GM12878 (cell line): ENCODE measurements around the gene RBM48. TPM values are rescaled to one million over a fixed set of nuclear protein-coding genes. Genes with fewer than 3 reads are reported as not detected.

Experiments
- ATAC-seq: fragments of 200-7000 bp; cut with Tn5 transposase; 3 replicates; pipeline ENCODE4 v1.9.1; 2020; ENCODE audit warnings: mild to moderate bottlenecking, moderate library complexity
- BruUV-seq: library from RNA; stranded (reverse); fragments of 400-500 nt; replicated peaks from 2 replicates; lab custom pipeline; 2021; lab: Mats Ljungman, UMichigan
- CTCF ChIA-PET: fragments of 300-600 bp; sonication (Branson Sonifier 250); formaldehyde crosslinking; extraction: SDS; loops from one replicate; lab custom pipeline; 2021; ENCODE audit warnings: inconsistent platforms; lab: Yijun Ruan, JAX
- POLR2A ChIA-PET: fragments of 350-600 bp; formaldehyde crosslinking; extraction: SDS; loops from one replicate; lab custom pipeline; 2021; ENCODE audit warnings: inconsistent platforms; lab: Charles Lee
- RAD21 ChIA-PET: fragments of 300-600 bp; sonication (Branson Sonifier 250); formaldehyde crosslinking; loops from one replicate; lab custom pipeline; 2023; ENCODE audit warnings: antibody characterized with exemption; ENCODE audit not compliant: unreplicated experiment; lab: Charles Lee
- SMC1A ChIA-PET: fragments of 300-600 bp; sonication (Branson Sonifier 250); formaldehyde crosslinking; loops from one replicate; lab custom pipeline; 2023; ENCODE audit not compliant: unreplicated experiment, uncharacterized antibody; lab: Charles Lee
- DNase-seq: peaks from one replicate; pipeline ENCODE4 v3.0.0-alpha.2; 2011; ENCODE audit warnings: low read depth, low spot score
- FAIRE-seq: peaks from 3 replicates; lab custom pipeline; 2011; peaks lifted over from hg19 to GRCh38; lab: Jason Lieb, UNC
- H2AFZ ChIP-seq: 2 replicates; pipeline ENCODE4 v1.6.0; 2011; ENCODE audit warnings: low read depth, low read length, control low read depth; ENCODE audit not compliant: control insufficient read depth
- H3K27ac ChIP-seq: 2 replicates; pipeline ENCODE4 v1.5.1; 2011; ENCODE audit warnings: control low read depth; ENCODE audit not compliant: control insufficient read depth, insufficient read depth
- H3K27me3 ChIP-seq, 2 experiments: replicated peaks in 1 of 2; 2 replicates each; pipeline versions ENCODE4 v1.6.0 to v1.6.1; 2011; ENCODE audit warnings: low read length in 1 of 2; ENCODE audit not compliant: control insufficient read depth in 2 of 2, insufficient read depth in 2 of 2
- H3K36me3 ChIP-seq, 2 experiments: 2 replicates each; pipeline ENCODE4 v1.5.1; 2011; ENCODE audit warnings: low read length in 1 of 2; ENCODE audit not compliant: control insufficient read depth in 2 of 2, insufficient read depth in 2 of 2
- H3K4me1 ChIP-seq: 2 replicates; pipeline ENCODE4 v1.6.1; 2011; ENCODE audit warnings: mild to moderate bottlenecking, low read length, moderate library complexity, mixed read lengths; ENCODE audit not compliant: control insufficient read depth, insufficient read depth
- H3K4me2 ChIP-seq: 2 replicates; pipeline ENCODE4 v1.6.0; 2011; ENCODE audit warnings: control low read depth; ENCODE audit not compliant: control insufficient read depth, insufficient read depth
- H3K4me3 ChIP-seq: fragments of 200-600 bp; sonication (generic); 2 replicates; pipeline ENCODE4 v1.5.1; 2016
- H3K79me2 ChIP-seq: 2 replicates; pipeline ENCODE4 v1.6.0; 2011; ENCODE audit warnings: low read length; ENCODE audit not compliant: control insufficient read depth, insufficient read depth
- H3K9ac ChIP-seq: 2 replicates; pipeline ENCODE4 v1.8.0; 2011; ENCODE audit warnings: low read length, control low read depth, mixed read lengths; ENCODE audit not compliant: control insufficient read depth, insufficient read depth
- H3K9me3 ChIP-seq: replicated peaks from 3 replicates; pipeline ENCODE4 v1.5.1; 2011; ENCODE audit warnings: mild to moderate bottlenecking, low read length; ENCODE audit not compliant: control insufficient read depth, insufficient read depth
- H4K20me1 ChIP-seq: 2 replicates; pipeline ENCODE4 v1.6.0; 2011; ENCODE audit not compliant: control insufficient read depth, insufficient read depth
- BHLHE40 ChIP-seq, 2 experiments: fragments of 450-650 bp in 1 of 2; IDR thresholded peaks; 2 replicates each; pipeline ENCODE4 v1.6.1; 2011 to 2017; ENCODE audit warnings: low read depth in 2 of 2, borderline replicate concordance in 1 of 2, improper control_type of control experiment in 1 of 2, low read length in 1 of 2, mild to moderate bottlenecking in 1 of 2
- CREM ChIP-seq: IDR thresholded peaks from 2 replicates; pipeline ENCODE4 v1.6.1; 2014; ENCODE audit warnings: antibody characterized with exemption, low read depth
- CTCF ChIP-seq, 3 experiments: IDR thresholded peaks in 2 of 3; conservative IDR thresholded peaks in 1 of 3; 2 replicates each; pipeline ENCODE4 v1.5.1; 2011; ENCODE audit warnings: low read depth in 3 of 3, low read length in 3 of 3, mild to moderate bottlenecking in 3 of 3, control low read depth in 2 of 3, moderate library complexity in 2 of 3, inconsistent platforms in 1 of 3, mixed read lengths in 1 of 3; ENCODE audit not compliant: control insufficient read depth in 2 of 3, insufficient read depth in 1 of 3; ENCODE audit errors: extremely low read depth in 1 of 3
- NKRF ChIP-seq: fragments of 450-650 bp; conservative IDR thresholded peaks from 2 replicates; pipeline ENCODE4 v1.6.1; 2017; ENCODE audit warnings: mild to moderate bottlenecking, moderate library complexity
- NR2F1 ChIP-seq: fragments of 450-650 bp; conservative IDR thresholded peaks from 2 replicates; pipeline ENCODE4 v1.6.1; 2017; ENCODE audit warnings: mild to moderate bottlenecking
- PML ChIP-seq: IDR thresholded peaks from 2 replicates; pipeline ENCODE4 v1.6.1; 2012; ENCODE audit warnings: low read length, inconsistent platforms
- RFX5 ChIP-seq: IDR thresholded peaks from 2 replicates; pipeline ENCODE4 v1.6.1; 2011; ENCODE audit warnings: low read depth, low read length, improper control_type of control experiment
- SPI1 ChIP-seq: IDR thresholded peaks from 2 replicates; pipeline ENCODE4 v1.6.1; 2011; ENCODE audit warnings: low read depth, mild to moderate bottlenecking, low read length, moderate library complexity, borderline replicate concordance; ENCODE audit not compliant: insufficient read depth
- TAF1 ChIP-seq: IDR thresholded peaks from 2 replicates; pipeline ENCODE4 v1.6.1; 2011; ENCODE audit warnings: mild to moderate bottlenecking, low read depth, low read length, borderline replicate concordance
- TBL1XR1 ChIP-seq: IDR thresholded peaks from 2 replicates; pipeline ENCODE4 v1.6.1; 2012; ENCODE audit warnings: low read depth, low read length, improper control_type of control experiment
- YY1 ChIP-seq: IDR thresholded peaks from 2 replicates; pipeline ENCODE4 v1.6.1; 2011; ENCODE audit warnings: low read depth, mild to moderate bottlenecking, low read length
- ZBED1 ChIP-seq: IDR thresholded peaks from 2 replicates; pipeline ENCODE4 v1.6.1; 2016; ENCODE audit warnings: borderline replicate concordance
- in situ Hi-C: fragments of 300-500 bp; cut with MboI; formaldehyde crosslinking; loops from 9 replicates; pipeline ENCODE4 v1.14.3; 2018; ENCODE audit warnings: mixed read lengths
- intact Hi-C: fragments of 100-400 bp; cut with micrococcal nuclease; formaldehyde crosslinking; loops from one replicate; pipeline ENCODE4 v1.14.2; 2022; ENCODE audit not compliant: unreplicated experiment
- polyA plus RNA-seq, 11 experiments: library from polyadenylated mRNA; depleted of rRNA in 4 of 11; unstranded in 6 of 11; stranded (reverse) in 5 of 11; fragments of >200 nt; fragmentation: Nextera tagmentation in 4 of 11; fragmentation: Illumina TruSeq in 1 of 11; extraction: Ambion mirVana in 4 of 11; extraction: Trizol in 1 of 11; gene quantifications; 1 replicate in 1 of 11; 2 replicates in 10 of 11; pipeline versions ENCODE4 v1.2.1 to v1.2.3, GENCODE V29; 2011 to 2016; ENCODE audit warnings: inconsistent platforms in 2 of 11, missing spikeins in 2 of 11, low read depth in 1 of 11
- total RNA-seq, 4 experiments: library from RNA; depleted of rRNA in 3 of 4; stranded (reverse); fragments of >200 nt in 3 of 4; fragmentation: Illumina TruSeq in 1 of 4; extraction: Trizol in 1 of 4; gene quantifications; 2 replicates each; pipeline versions ENCODE4 v1.2.1 to v1.2.3, GENCODE V29; 2013 to 2021

The RBM48 gene
- total and polyA plus RNA-seq, 10 of the 15 experiments (the other 5 are each of a cell fraction or from before 2014, with no cell fraction given): 8.5 to 14.7 (median 11.6) TPM

GRCh38 chr7:92487804-92488203 is 40.8 kb upstream of the RBM48 start:
- BruUV-seq: no TSS peak
- FAIRE-seq (no peak), ATAC-seq (no peak), DNase-seq (no peak)
- RAD21 ChIA-PET: no interaction called here
- intact Hi-C loops (no loop called here), in situ Hi-C loops (no loop called here)
- no peaks in the 10 kb centered on the region for H3K4me1 ChIP-seq
- POLR2A ChIA-PET: no interaction called here
- H3K36me3 ChIP-seq: peaks cover 2 to 5% of the 10 kb centered on the region in 2 experiments; a peak in 2 of 4 replicates
- H3K27me3 ChIP-seq: no peaks in the 10 kb centered on the region
- no peak overlapping the region for H3K9ac ChIP-seq
- H3K4me3 ChIP-seq: no peak overlapping the region
- no peaks in the 10 kb centered on the region for H4K20me1 ChIP-seq
- SMC1A ChIA-PET: no interaction called here
- H3K79me2 ChIP-seq: no peaks in the 10 kb centered on the region
- no peak overlapping the region for H3K4me2 ChIP-seq
- no peaks in the 10 kb centered on the region for H3K9me3 ChIP-seq
- CTCF ChIA-PET: interaction anchor here (1.1 kb wide), 1 partner anchor 547 kb away, joined by 4 read pairs; the partner anchor contains the start of gene AKAP9
- no peak for TF ChIP-seq CREM
- no peak for TF ChIP-seq RFX5
- TF ChIP-seq TBL1XR1: no peak
- TF ChIP-seq BHLHE40 (IDR thresholded peaks at IDR 0.05; ENCODE audit: borderline replicate concordance in 1 of 2, low read depth in 2 of 2, low read length in 1 of 2): no peak
- no peak for TF ChIP-seq TAF1
- TF ChIP-seq SPI1: no peak
- no peak for TF ChIP-seq ZBED1
- no peak for TF ChIP-seq NKRF
- no peak for TF ChIP-seq NR2F1
- TF ChIP-seq YY1: no peak
- TF ChIP-seq CTCF (IDR thresholded peaks at IDR 0.05 in 2 of 3, conservative IDR thresholded peaks at IDR 0.05 in 1 of 3; ENCODE audit: control insufficient read depth in 2 of 3, extremely low read depth in 1 of 3, insufficient read depth in 1 of 3, low read depth in 3 of 3, low read length in 3 of 3): no peak
- TF ChIP-seq PML: no peak
- no peak overlapping the region for H3K27ac ChIP-seq
- H2AFZ ChIP-seq: no peak overlapping the region
